ENCODE results near the gene IQCM. TPM values are rescaled to one million over a fixed set of nuclear protein-coding genes. Genes with fewer than 3 reads are reported as not detected.

IQCM gene
- total and polyA plus RNA-seq, 2 donors (not counting 3 experiments of a cell fraction or from before 2014, with no cell fraction given): not detected

- intact Hi-C loops (cut with micrococcal nuclease) (no loop called here), dilution Hi-C loops (cut with MboI; ENCODE audit: extremely low pct_ligation_motif_present, low sequenced_read_pairs) (no loop called here)
- H3K4me1 ChIP-seq (ENCODE audit: control insufficient read depth, extremely low read depth, insufficient read depth, low read length): no peaks in the 10 kb centered on the region
- H3K9me1 ChIP-seq (replicated peaks; ENCODE audit: control insufficient read depth, extremely low read depth, insufficient read depth, low read length): no peaks in the 10 kb centered on the region
- no peak for FAIRE-seq
- ChIA-PET POLR2A (no interaction called here), CTCF (no interaction called here)
- no peaks in the 10 kb centered on the region for H3K36me3 ChIP-seq (ENCODE audit: control insufficient read depth in 2 of 2, extremely low read depth in 1 of 2, insufficient read depth in 2 of 2, low read length in 2 of 2)
- no peak overlapping the region for H3K4me2 ChIP-seq (ENCODE audit: insufficient read depth, low read length)
- BruUV-seq (replicated peaks): no TSS peak
- no peaks in the 10 kb centered on the region for H3K27me3 ChIP-seq (ENCODE audit: control insufficient read depth in 2 of 2, insufficient read depth in 2 of 2, low read length in 2 of 2)
- H4K20me1 ChIP-seq (replicated peaks; ENCODE audit: control insufficient read depth, extremely low read depth, insufficient read depth, low read length): no peaks in the 10 kb centered on the region
- no peaks in the 10 kb centered on the region for H3K79me2 ChIP-seq (ENCODE audit: control insufficient read depth, insufficient read depth, low read length)
- H3K4me3 ChIP-seq (replicated peaks in 1 of 3; ENCODE audit: insufficient read depth in 1 of 3, low read depth in 1 of 3, low read length in 3 of 3): no peak overlapping the region
- H3K9ac ChIP-seq (replicated peaks; ENCODE audit: extremely low read depth, insufficient read depth, low read length): no peak overlapping the region
- DNase-seq (ENCODE audit: low read depth, low spot score): no peak
- H3K9me3 ChIP-seq (replicated peaks; ENCODE audit: control insufficient read depth, insufficient read depth, low read length): no peaks in the 10 kb centered on the region
- TF ChIP-seq JUN (IDR thresholded peaks at IDR 0.05; ENCODE audit: borderline replicate concordance, insufficient read depth, insufficient read length, low read depth): no peak
- TF ChIP-seq, protein P1, sequence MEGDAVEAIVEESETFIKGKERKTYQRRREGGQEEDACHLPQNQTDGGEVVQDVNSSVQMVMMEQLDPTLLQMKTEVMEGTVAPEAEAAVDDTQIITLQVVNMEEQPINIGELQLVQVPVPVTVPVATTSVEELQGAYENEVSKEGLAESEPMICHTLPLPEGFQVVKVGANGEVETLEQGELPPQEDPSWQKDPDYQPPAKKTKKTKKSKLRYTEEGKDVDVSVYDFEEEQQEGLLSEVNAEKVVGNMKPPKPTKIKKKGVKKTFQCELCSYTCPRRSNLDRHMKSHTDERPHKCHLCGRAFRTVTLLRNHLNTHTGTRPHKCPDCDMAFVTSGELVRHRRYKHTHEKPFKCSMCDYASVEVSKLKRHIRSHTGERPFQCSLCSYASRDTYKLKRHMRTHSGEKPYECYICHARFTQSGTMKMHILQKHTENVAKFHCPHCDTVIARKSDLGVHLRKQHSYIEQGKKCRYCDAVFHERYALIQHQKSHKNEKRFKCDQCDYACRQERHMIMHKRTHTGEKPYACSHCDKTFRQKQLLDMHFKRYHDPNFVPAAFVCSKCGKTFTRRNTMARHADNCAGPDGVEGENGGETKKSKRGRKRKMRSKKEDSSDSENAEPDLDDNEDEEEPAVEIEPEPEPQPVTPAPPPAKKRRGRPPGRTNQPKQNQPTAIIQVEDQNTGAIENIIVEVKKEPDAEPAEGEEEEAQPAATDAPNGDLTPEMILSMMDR (IDR thresholded peaks at IDR 0.05; ENCODE audit: extremely low read depth in 1 of 2, insufficient read depth in 1 of 2, low read depth in 1 of 2, low read length in 2 of 2): no peak
- TF ChIP-seq, protein P2, sequence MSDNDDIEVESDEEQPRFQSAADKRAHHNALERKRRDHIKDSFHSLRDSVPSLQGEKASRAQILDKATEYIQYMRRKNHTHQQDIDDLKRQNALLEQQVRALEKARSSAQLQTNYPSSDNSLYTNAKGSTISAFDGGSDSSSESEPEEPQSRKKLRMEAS (IDR thresholded peaks at IDR 0.05; ENCODE audit: insufficient read depth, insufficient read length): no peak
- TF ChIP-seq POLR2AphosphoS5 (IDR thresholded peaks at IDR 0.05; ENCODE audit: insufficient read depth, low read depth, low read length): no peak
- no peak for TF ChIP-seq GATA2 (IDR thresholded peaks at IDR 0.05; ENCODE audit: insufficient read depth, insufficient read length, low read depth, low read length)
- no peak for TF ChIP-seq MYC (IDR thresholded peaks at IDR 0.05; ENCODE audit: low read depth, low read length)
- no peak for TF ChIP-seq POLR2A (IDR thresholded peaks at IDR 0.05; ENCODE audit: low read depth, low read length)
- TF ChIP-seq EZH2 (IDR thresholded peaks at IDR 0.05; ENCODE audit: borderline replicate concordance, low read depth, low read length, severe bottlenecking): no peak
- TF ChIP-seq FOS (IDR thresholded peaks at IDR 0.05; ENCODE audit: borderline replicate concordance, insufficient read depth, low read length): no peak
- H2AFZ ChIP-seq (ENCODE audit: low read depth, low read length): no peak overlapping the region
- H3K27ac ChIP-seq (ENCODE audit: insufficient read depth, low read depth, low read length): no peak overlapping the region
Measured at GRCh38 chr4:149794352-149794751, 21.3 kb downstream of the IQCM start.
